H9 (cell line): ENCODE results near the gene MRPS23. TPM values are rescaled to one million over a fixed set of nuclear protein-coding genes. Genes with fewer than 3 reads are reported as not detected.

Experiments
- DNase-seq: peaks from one replicate; pipeline ENCODE4 v3.0.0-alpha.2; 2017
- H2AFZ ChIP-seq: one replicate; pipeline ENCODE4 v1.6.1; 2013; ENCODE audit warnings: mild to moderate bottlenecking, low read length, control low read depth, moderate library complexity
- H2AK5ac ChIP-seq: 2 replicates; pipeline ENCODE4 v1.6.1; 2013; ENCODE audit warnings: low read length, control low read depth, mixed read lengths; ENCODE audit not compliant: insufficient read length
- H2BK120ac ChIP-seq: one replicate; pipeline ENCODE4 v1.6.1; 2013; ENCODE audit warnings: low read depth, mild to moderate bottlenecking, low read length, control low read depth, inconsistent platforms; ENCODE audit not compliant: poor library complexity, severe bottlenecking
- H2BK12ac ChIP-seq: 2 replicates; pipeline ENCODE4 v1.6.1; 2013; ENCODE audit warnings: low read length, control low read depth, mixed read lengths, low read depth; ENCODE audit not compliant: insufficient read length
- H2BK15ac ChIP-seq: 2 replicates; pipeline ENCODE4 v1.6.1; 2013; ENCODE audit warnings: low read depth, low read length, control low read depth
- H2BK20ac ChIP-seq: one replicate; pipeline ENCODE4 v1.6.1; 2013; ENCODE audit warnings: low read depth, mild to moderate bottlenecking, low read length, control low read depth, inconsistent platforms; ENCODE audit not compliant: poor library complexity, severe bottlenecking
- H2BK5ac ChIP-seq: 2 replicates; pipeline ENCODE4 v1.6.1; 2013; ENCODE audit warnings: low read length, control low read depth, mixed read lengths; ENCODE audit not compliant: insufficient read length
- H3K14ac ChIP-seq: 2 replicates; pipeline ENCODE4 v1.6.1; 2013; ENCODE audit warnings: low read length, control low read depth; ENCODE audit not compliant: insufficient read depth
- H3K18ac ChIP-seq: 2 replicates; pipeline ENCODE4 v1.6.1; 2013; ENCODE audit warnings: low read depth, mild to moderate bottlenecking, mixed read lengths, low read length, control low read depth; ENCODE audit not compliant: insufficient read length
- H3K23ac ChIP-seq: 2 replicates; pipeline ENCODE4 v1.6.1; 2013; ENCODE audit warnings: low read length, control low read depth, mixed read lengths, low read depth; ENCODE audit not compliant: insufficient read length
- H3K23me2 ChIP-seq: 2 replicates; pipeline ENCODE4 v1.6.1; 2013; ENCODE audit warnings: low read depth, mild to moderate bottlenecking, mixed read lengths, low read length, control low read depth; ENCODE audit not compliant: insufficient read length, poor library complexity, severe bottlenecking
- H3K27ac ChIP-seq: 2 replicates; pipeline ENCODE4 v1.5.1; 2013; ENCODE audit warnings: low read length, control low read depth, mixed read lengths, low read depth; ENCODE audit not compliant: insufficient read length
- H3K27me3 ChIP-seq: 2 replicates; pipeline ENCODE4 v1.6.1; 2013; ENCODE audit warnings: low read length, control low read depth, inconsistent platforms; ENCODE audit not compliant: insufficient read depth
- H3K4ac ChIP-seq: 2 replicates; pipeline ENCODE4 v1.6.1; 2013; ENCODE audit warnings: low read depth, mild to moderate bottlenecking, control low read depth, inconsistent platforms, low read length, moderate library complexity
- H3K4me1 ChIP-seq: 2 replicates; pipeline ENCODE4 v1.6.1; 2013; ENCODE audit warnings: low read length, control low read depth, inconsistent platforms; ENCODE audit not compliant: insufficient read depth
- H3K4me2 ChIP-seq: 2 replicates; pipeline ENCODE4 v1.6.1; 2013; ENCODE audit warnings: low read length, control low read depth, mixed read lengths; ENCODE audit not compliant: insufficient read length, insufficient read depth
- H3K56ac ChIP-seq: 2 replicates; pipeline ENCODE4 v1.6.1; 2013; ENCODE audit warnings: low read depth, mild to moderate bottlenecking, mixed read lengths, low read length, control low read depth; ENCODE audit not compliant: insufficient read length
- H3K79me1 ChIP-seq: 2 replicates; pipeline ENCODE4 v1.6.1; 2013; ENCODE audit warnings: low read depth, mild to moderate bottlenecking, moderate library complexity, low read length, control low read depth, inconsistent platforms; ENCODE audit not compliant: insufficient read depth, poor library complexity, severe bottlenecking
- H3K79me2 ChIP-seq: 2 replicates; pipeline ENCODE4 v1.6.1; 2013; ENCODE audit warnings: low read length, control low read depth, inconsistent platforms; ENCODE audit not compliant: insufficient read depth
- H3K9ac ChIP-seq: 2 replicates; pipeline ENCODE4 v1.6.1; 2013; ENCODE audit warnings: low read length, control low read depth, mixed read lengths; ENCODE audit not compliant: insufficient read length; ENCODE audit errors: extremely low read depth
- H3K9me3 ChIP-seq: one replicate; pipeline ENCODE4 v1.6.1; 2013; ENCODE audit warnings: low read depth, low read length, inconsistent platforms; ENCODE audit not compliant: control insufficient read depth
- H3T11ph ChIP-seq: one replicate; pipeline ENCODE4 v1.6.1; 2013; ENCODE audit warnings: mild to moderate bottlenecking, low read length, control low read depth, inconsistent platforms
- H4K20me1 ChIP-seq: one replicate; pipeline ENCODE4 v1.6.1; 2013; ENCODE audit not compliant: control insufficient read depth, insufficient read length, insufficient read depth
- H4K5ac ChIP-seq: 2 replicates; pipeline ENCODE4 v1.6.1; 2013; ENCODE audit warnings: low read depth, mild to moderate bottlenecking, mixed read lengths, low read length, control low read depth; ENCODE audit not compliant: insufficient read length
- H4K8ac ChIP-seq: replicated peaks from 2 replicates; pipeline ENCODE4 v1.6.1; 2013; ENCODE audit warnings: low read length, control low read depth, mixed read lengths, low read depth; ENCODE audit not compliant: insufficient read length
- H4K91ac ChIP-seq: 2 replicates; pipeline ENCODE4 v1.6.1; 2013; ENCODE audit warnings: low read depth, mild to moderate bottlenecking, moderate library complexity, mixed read lengths, low read length, control low read depth; ENCODE audit not compliant: insufficient read length
- H3K27ac Mint-ChIP-seq, 3 experiments: 2 replicates in 2 of 3; 3 replicates in 1 of 3; pipeline ENCODE4 v1.8.0; 2020 to 2021; ENCODE audit warnings: mixed read lengths in 3 of 3, mild to moderate bottlenecking in 1 of 3, moderate library complexity in 1 of 3
- H3K27me3 Mint-ChIP-seq: 2 replicates; pipeline ENCODE4 v1.8.0; 2021; ENCODE audit warnings: low read depth, mild to moderate bottlenecking, moderate library complexity, mixed read lengths
- H3K36me3 Mint-ChIP-seq, 3 experiments: 2 replicates in 2 of 3; 3 replicates in 1 of 3; pipeline ENCODE4 v1.8.0; 2020 to 2021; ENCODE audit warnings: low read depth in 3 of 3, mixed read lengths in 3 of 3; ENCODE audit not compliant: insufficient read depth in 1 of 3
- H3K4me1 Mint-ChIP-seq, 2 experiments: 2 replicates each; pipeline ENCODE4 v1.8.0; 2020; ENCODE audit warnings: mixed read lengths in 2 of 2
- H3K4me3 Mint-ChIP-seq, 2 experiments: 2 replicates in 1 of 2; 3 replicates in 1 of 2; pipeline ENCODE4 v1.8.0; 2020 to 2021; ENCODE audit warnings: mild to moderate bottlenecking in 2 of 2, mixed read lengths in 2 of 2, moderate library complexity in 1 of 2
- H3K9me3 Mint-ChIP-seq, 2 experiments: 2 replicates in 1 of 2; 3 replicates in 1 of 2; pipeline ENCODE4 v1.8.0; 2020; ENCODE audit warnings: mild to moderate bottlenecking in 2 of 2, mixed read lengths in 2 of 2, moderate library complexity in 1 of 2
- CTCF ChIP-seq: fragments of 200-600 bp; sonication (generic); conservative IDR thresholded peaks from 3 replicates; pipeline ENCODE4 v1.8.0; 2021; ENCODE audit warnings: antibody characterized with exemption, mild to moderate bottlenecking
- WGBS: extraction: QIAGEN DNeasy Blood & Tissue Kit; methylation state at CpG from one replicate; pipeline ENCODE4 v1.1.7; 2013; ENCODE audit warnings: missing lambda C conversion rate, low lambda C conversion rate, mixed read lengths; ENCODE audit not compliant: insufficient read length; ENCODE audit errors: extremely low coverage; 5-methylcytosine and 5-hydroxymethylcytosine counted together
- total RNA-seq: library from RNA; stranded (reverse); gene quantifications from 2 replicates; pipeline ENCODE4 v1.2.1, GENCODE V29; 2021

MRPS23 gene
- total RNA-seq, 1 experiment from 2014 or later: 62.0 TPM

- H4K20me1 ChIP-seq: peaks cover 4% of the 10 kb centered on the region
- Mint-ChIP-seq H3K9me3 (peaks cover 5 to 9% of the 10 kb centered on the region in 2 experiments; a peak in 2 of 5 replicates), H3K27me3 (peaks cover 52% of the 10 kb centered on the region), H3K27ac (no peak overlapping the region; a peak in 1 of 7 replicates), H3K4me3 (no peak overlapping the region), H3K36me3 (peaks cover 3 to 8% (median 5%) of the 10 kb centered on the region in 3 experiments; a peak in 5 of 7 replicates), H3K4me1 (peaks cover 57 to 62% of the 10 kb centered on the region in 2 experiments)
- H3K23ac ChIP-seq: no peak overlapping the region
- no peak overlapping the region for H4K8ac ChIP-seq
- H2BK120ac ChIP-seq: no peak overlapping the region
- H3K27ac ChIP-seq: no peak overlapping the region
- no peak overlapping the region for H3K56ac ChIP-seq
- H3K9ac ChIP-seq: no peak overlapping the region
- H3K4ac ChIP-seq: no peak overlapping the region
- no CpG with 5 or more reads among the region's 8 CpGs for WGBS
- no peaks in the 10 kb centered on the region for H3K79me2 ChIP-seq
- H2BK20ac ChIP-seq: no peak overlapping the region
- H3K4me1 ChIP-seq: peaks cover 25% of the 10 kb centered on the region
- DNase-seq: no peak
- H2AFZ ChIP-seq: no peak overlapping the region
- H2BK5ac ChIP-seq: no peak overlapping the region
- no peaks in the 10 kb centered on the region for H3K9me3 ChIP-seq
- H3K14ac ChIP-seq: no peak overlapping the region
- no peak overlapping the region for H3T11ph ChIP-seq
- H3K79me1 ChIP-seq: no peaks in the 10 kb centered on the region
- no peak overlapping the region for H2AK5ac ChIP-seq
- H3K23me2 ChIP-seq: peaks cover 3% of the 10 kb centered on the region
- no peak overlapping the region for H3K4me2 ChIP-seq
- no peak for TF ChIP-seq CTCF
- H2BK12ac ChIP-seq: no peak overlapping the region
- no peak overlapping the region for H4K5ac ChIP-seq
- H3K27me3 ChIP-seq: no peaks in the 10 kb centered on the region; the same call in 1 of the 2 replicates
- H3K18ac ChIP-seq: no peak overlapping the region
- H4K91ac ChIP-seq: no peak overlapping the region
- no peak overlapping the region for H2BK15ac ChIP-seq
Measured at GRCh38 chr17:57880086-57880456, 30.2 kb upstream of the MRPS23 start.
